Measurements from ENCODE around the gene IFNA5.

The IFNA5 gene

DNA sequence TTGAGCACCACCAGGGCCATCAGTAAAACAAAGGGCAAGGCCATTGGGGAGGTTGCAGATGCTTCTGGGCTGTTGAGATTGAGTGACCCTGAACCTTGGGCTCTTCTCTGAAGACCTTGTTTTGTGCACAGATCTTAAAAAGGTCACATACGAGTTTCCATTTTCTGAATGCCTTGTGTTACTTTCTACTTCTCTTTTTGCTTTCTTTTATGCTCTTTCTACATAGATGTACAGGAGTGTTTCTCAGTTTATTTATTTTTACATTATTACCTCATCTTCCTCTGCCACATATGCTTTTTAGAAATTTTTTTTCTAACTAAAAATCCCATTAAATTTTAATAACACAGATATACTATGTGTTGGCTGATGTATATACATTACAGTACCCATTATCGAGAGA, at the start of gene IFNA5:
Gene IFNA5, minus strand, starts transcription at position 101 of the 400 bp plus-strand sequence. Its CDS starts 57 bp downstream, at position 44.
- no peak for DNase-seq

DNA sequence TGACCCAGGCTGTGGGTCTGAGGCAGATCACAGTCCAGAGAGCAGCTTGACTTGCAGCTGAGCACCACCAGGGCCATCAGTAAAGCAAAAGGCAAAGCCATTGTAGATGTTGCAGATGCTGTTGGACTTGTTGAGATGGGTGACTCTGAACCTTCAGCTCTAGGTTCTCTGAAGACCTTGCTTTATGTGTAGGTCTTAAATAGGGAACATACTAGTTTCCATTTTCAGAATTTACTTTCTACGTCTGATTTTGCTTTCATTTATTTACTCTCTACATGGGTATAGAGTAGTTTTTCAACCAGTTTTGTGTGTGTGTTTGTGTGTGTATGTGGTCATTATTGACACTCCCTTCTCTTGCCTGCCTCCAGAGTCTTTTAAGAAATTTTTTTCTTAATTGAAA, 45.7 kb upstream of the IFNA5 start, which contains the start of gene IFNA6:
Gene IFNA6, minus strand, starts transcription at position 101 of the 400 bp plus-strand sequence. Its CDS starts 0 bp downstream, at position 101.
- no peak for DNase-seq

- no peak for DNase-seq
Observed at GRCh38 chr9:21348430-21348970, 43.4 kb upstream of the IFNA5 start.

- no peak for DNase-seq
Observed at GRCh38 chr9:21340735-21341134, 35.6 kb upstream of the IFNA5 start.

DNA sequence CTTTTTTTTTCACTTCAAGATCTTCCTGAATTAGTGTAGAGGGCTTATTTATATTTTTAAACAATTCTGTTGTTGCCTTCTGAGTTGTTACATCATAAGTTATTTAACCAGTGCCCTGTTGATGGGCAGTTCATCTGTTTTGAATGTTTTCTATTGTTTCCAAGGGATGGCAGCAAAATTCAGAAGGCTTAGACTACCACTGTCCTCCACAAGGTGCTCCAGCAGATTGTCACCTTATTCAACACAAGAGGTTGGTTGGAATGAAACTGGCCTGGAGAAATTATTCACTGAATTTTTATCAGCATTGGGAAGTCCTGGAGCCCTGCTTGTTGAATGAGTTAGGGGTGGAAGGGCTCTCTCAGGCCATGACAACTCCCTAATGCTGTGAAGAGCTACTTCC, 31.3 kb upstream of the IFNA5 start:
- no peak for DNase-seq

GRCh38 chr9:21334701-21335632, 29.9 kb upstream of the IFNA5 start, which contains the start of gene KLHL9:
Gene KLHL9 (minus strand): TSS chr9:21335404. CDS start chr9:21334859, 545 bp downstream.
- peak; percentile 83 for DNase-seq

- DNase-seq, result no peak
Observed at GRCh38 chr9:21333226-21333625, 28.1 kb upstream of the IFNA5 start.

DNA sequence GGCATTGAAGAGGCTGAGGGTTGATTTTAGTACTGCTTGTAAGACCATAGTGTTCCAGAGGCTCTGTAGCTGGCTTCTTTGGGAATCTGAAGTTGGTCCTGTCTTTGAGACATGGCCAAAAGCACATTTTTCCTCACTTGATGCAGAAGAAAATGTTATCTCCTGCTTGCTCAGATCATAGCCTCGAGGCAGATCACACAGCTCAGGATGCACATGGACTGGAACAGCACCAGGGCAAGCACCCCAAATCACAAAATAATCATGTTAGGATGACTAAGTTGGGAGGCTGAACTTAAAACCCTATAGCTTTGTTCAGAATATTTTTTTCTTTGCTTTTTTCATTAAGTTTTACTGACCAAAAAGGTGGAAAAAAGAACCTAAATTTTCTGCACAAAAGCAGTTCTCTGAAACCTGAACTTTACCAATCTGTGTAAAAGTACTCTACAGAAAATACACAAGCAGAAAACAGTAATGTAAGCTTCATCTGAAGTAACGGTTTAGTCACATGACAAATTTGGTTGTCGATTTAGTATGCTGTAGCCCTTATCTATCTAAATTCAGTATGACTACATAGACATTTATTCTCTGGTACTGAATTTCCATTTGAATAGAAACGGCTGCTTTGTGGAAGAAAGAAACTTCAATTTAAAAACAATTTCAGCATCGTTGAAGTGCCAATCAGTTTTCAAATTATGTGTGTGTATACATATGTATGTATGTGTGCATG, 26.7 kb upstream of the IFNA5 start:
- DNase-seq, result no peak

GRCh38 chr9:21326526-21327139, 21.5 kb upstream of the IFNA5 start:
- no peak for DNase-seq

DNA sequence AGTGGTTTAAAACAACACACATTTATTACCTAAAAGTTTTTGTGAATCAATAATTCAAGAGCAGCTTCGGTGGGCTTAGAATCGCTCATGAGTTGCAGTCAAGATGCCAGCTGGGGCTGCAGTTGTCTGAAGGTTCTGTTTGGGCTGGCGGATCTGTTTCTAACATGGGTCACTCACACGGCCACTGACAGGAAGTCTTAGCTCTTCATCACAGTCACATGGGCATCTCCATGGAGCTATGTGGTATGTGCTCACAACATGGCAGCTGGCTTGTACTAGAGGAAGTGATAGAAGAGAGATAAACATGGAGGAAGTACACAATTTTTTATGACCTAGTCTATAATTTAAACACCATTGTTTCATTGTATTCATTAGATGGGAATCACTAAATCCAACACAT, 18.9 kb upstream of the IFNA5 start:
- DNase-seq, result no peak

DNA sequence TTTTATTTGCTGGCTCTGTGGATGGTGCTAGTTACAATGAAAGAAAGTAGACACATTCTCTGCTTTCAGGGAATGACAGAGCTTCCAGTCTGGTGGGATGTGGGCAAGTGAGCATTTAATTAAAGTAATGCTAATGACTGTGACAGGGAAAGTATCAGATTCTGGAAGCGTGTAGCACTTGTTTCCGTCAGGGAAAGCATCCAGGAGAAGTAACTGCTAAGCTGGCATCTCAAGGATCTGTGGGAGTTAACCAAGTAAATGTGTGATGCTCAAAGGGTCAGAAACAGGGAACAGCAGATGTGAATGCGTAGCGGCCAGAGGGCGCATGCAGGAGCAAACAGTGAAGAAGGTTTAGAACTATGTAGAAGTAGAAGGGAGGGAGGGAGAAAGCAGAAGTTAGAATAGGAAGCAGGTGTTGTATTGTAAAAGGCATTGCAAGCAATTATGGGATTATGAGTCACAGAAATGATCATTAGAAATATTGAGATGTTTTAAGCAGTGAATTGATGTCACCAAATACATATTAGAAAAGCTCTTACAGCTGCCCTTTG, 17.9 kb upstream of the IFNA5 start:
- DNase-seq, result no peak

GRCh38 chr9:21320465-21320864, 15.4 kb upstream of the IFNA5 start:
- DNase-seq, result no peak

GRCh38 chr9:21317956-21318923, 13.1 kb upstream of the IFNA5 start:
- peak; percentile 24 for DNase-seq

- no peak for DNase-seq
Observed at GRCh38 chr9:21316860-21317259, 11.7 kb upstream of the IFNA5 start.

DNA sequence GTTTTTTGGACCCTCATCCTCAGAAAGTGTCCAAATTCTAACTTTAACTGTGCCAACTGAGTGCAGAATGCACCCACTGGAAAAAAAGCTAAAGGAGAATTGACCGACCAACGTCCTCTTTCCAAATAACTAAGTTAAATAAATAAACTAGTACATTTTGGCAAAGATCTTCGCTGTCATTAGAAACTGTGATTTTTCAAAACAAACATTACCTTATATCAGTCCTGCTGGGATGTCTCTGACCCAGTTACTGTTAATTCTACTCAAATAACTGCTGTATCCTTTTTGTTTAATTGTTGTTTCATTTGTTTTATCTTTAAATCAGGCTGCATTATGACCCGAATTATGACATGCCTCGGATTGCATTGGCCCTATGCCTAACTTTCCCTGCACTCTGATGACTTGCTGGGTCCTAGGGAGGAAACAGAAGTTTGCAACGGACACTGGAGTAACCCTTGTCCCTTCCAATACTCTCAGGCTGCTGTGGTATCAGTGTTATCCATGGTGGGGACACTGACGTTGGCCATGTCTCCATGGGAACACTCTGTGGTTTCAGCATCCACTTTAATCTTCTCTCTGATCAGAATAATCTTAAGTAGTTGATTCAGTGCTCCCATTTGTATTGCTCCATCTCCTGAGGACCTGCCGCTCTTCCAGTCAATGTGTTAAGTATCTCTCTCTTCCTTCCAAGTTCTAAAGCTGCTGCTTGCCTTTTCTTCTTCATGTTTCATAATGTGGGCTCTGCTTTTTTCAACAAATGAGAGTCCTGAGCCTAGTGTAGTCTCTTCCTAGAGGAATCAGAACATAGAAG, 11.1 kb upstream of the IFNA5 start:
- no peak for DNase-seq

DNA sequence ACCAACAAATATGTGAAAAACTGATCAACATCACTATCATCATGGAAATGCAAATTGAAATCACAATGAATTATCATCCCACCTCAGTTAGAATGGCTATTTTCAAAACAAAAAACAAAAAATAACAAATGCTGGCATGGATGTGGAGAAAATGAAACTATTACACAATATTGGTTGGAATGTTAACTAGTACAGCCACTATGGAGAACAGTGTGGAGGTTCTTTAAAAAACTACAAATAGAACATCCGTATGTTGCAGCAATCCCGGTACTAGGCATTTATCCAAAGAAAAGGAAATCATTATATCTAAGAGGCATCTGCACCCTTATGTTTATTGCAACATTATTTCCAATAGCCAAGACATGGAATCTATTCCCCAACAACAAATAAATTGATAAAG, 9.0 kb upstream of the IFNA5 start:
- DNase-seq, result no peak

GRCh38 chr9:21311889-21312288, 6.8 kb upstream of the IFNA5 start:
- DNase-seq, result no peak

DNA sequence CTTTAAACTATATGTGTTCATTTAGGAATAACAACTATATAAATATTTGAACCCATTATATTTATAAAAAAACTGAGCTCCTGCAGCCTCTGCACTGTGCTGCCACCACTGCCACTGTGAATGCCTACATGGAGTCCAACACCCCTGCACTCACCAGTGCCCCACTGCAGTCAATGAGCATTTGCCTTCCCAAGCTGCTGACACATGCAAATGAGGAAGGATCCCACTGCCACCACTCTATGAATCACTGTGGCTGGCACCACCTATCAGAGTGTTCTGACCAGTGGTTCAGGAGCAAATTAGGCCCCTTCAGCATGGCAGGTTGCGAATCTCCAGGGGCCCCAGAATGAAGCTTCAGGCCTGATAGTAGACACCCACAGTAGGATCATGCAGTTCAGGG, 9.1 kb downstream of the IFNA5 start:
- DNase-seq, result no peak

DNA sequence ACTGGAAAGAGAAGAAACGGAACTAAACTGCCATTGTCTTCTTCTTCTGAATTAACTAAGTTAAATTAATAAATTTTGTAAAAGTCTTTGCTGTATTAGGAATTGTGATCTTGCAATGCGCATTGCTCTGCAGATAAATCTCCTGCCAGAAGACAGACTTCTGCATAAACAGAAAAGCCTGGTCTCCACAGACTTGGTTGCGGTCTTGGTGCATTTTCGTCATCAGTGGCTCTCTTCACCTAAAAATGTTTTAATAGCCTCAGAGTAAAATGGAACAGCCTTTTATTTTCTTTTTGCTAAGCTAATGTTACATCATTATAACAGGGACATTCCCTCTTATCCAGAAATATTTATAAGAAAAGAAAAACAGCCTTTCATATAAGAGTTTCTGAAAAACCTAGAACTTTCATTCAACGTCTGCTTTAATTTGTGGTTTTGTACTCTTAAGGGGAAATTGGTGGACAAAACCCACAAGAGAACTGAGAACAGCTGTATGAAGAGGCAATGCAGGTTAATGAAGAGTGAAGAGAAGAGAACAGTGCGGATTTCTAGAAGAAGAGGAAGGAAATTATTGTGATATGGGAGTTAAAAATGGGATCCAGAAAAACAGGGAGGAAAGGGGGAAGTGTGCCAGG, 10.1 kb downstream of the IFNA5 start:
- no peak for DNase-seq

- DNase-seq, result no peak
Observed at GRCh38 chr9:21294364-21294774, 10.7 kb downstream of the IFNA5 start.
